ENCODE measurements around the gene NUTF2. TPM values are rescaled to one million over a fixed set of nuclear protein-coding genes. Genes with fewer than 3 reads are reported as not detected.

The NUTF2 gene
- total and polyA plus RNA-seq, 10 of the 15 experiments (the other 5 are each of a cell fraction or from before 2014, with no cell fraction given) = 116 to 342 (median 202) TPM

DNA sequence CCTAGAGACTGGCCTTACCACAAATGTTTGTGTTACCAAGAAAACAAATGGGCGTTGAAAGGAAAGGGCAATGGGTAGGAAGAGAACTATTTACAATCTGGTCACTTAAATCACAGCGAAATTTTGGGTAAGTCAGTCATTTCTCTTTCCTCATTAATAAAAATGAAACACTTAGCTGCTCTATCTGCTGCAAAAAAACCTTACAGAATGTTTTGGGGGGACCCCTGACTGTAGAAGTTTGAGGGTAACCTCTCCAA is 742 bp upstream of the NUTF2 start:
- intact Hi-C loops (cut with micrococcal nuclease; ENCODE audit: unreplicated experiment) = loop anchor here (1.0 to 2.0 kb wide), 3 partner anchors 27 to 283 kb away; partner anchors contain the start of genes CTCF, EDC4 and PSMB10
- peak; percentile 18 for FAIRE-seq
- peak overlapping the region; percentile 84 for H3K4me3 ChIP-seq
- BruUV-seq (replicated peaks) = TSS peak; percentile 94
- ATAC-seq = no peak
- no peak for TF ChIP-seq ASH2L (IDR thresholded peaks at IDR 0.05; ENCODE audit: borderline replicate concordance, low read depth)
- TF ChIP-seq GABPA (IDR thresholded peaks at IDR 0.05; ENCODE audit: low read depth) = no peak
- no peak for TF ChIP-seq POLR2AphosphoS5 (IDR thresholded peaks at IDR 0.05; ENCODE audit: low read length)
- no peak for TF ChIP-seq ZNF622 (IDR thresholded peaks at IDR 0.05)
- ChIA-PET RAD21 (ENCODE audit: unreplicated experiment) (interaction anchor here (0.8 to 1.4 kb wide), 5 partner anchors 25 to 239 kb away, joined by 3 to 4 read pairs (median 3); partner anchors contain the start of genes NFATC3, RANBP10 and TSNAXIP1), SMC1A (ENCODE audit: uncharacterized antibody, unreplicated experiment) (interaction anchor here (0.9 to 1.9 kb wide), 7 partner anchors 11 to 186 kb away, joined by 3 to 8 read pairs (median 4); partner anchors contain the start of genes ACD, EDC4 and PSMB10), CTCF (interaction anchor here (0.9 to 2.8 kb wide), 6 partner anchors 30 to 195 kb away, joined by 3 to 24 read pairs (median 4); no protein-coding TSS in a partner anchor), POLR2A (interaction anchor here (0.5 to 3.3 kb wide), 11 partner anchors 10 to 260 kb away, joined by 3 to 29 read pairs (median 4); partner anchors contain the start of genes ACD, EDC4, RANBP10 and TSNAXIP1)
- H3K36me3 ChIP-seq (ENCODE audit: control insufficient read depth in 2 of 2, insufficient read depth in 2 of 2, low read length in 1 of 2) = peaks cover 0 to 7% of the 10 kb centered on the region in 2 experiments; a peak in 2 of 4 replicates
- H4K20me1 ChIP-seq (ENCODE audit: control insufficient read depth, insufficient read depth) = no peaks in the 10 kb centered on the region
- in situ Hi-C loops (cut with MboI) = no loop called here
- H2AFZ ChIP-seq (ENCODE audit: control insufficient read depth, low read depth, low read length) = peak overlapping the region; percentile 93
- H3K9ac ChIP-seq (ENCODE audit: control insufficient read depth, insufficient read depth, low read length) = peak overlapping the region; percentile 77
- WGBS (ENCODE audit: insufficient coverage, insufficient replicate concordance, low lambda C conversion rate, missing lambda C conversion rate) = 4% methylated on average over 2 of the region's 2 CpGs
- no peak for DNase-seq (ENCODE audit: low read depth, low spot score)
- peak overlapping the region; percentile 84 for H3K4me2 ChIP-seq (ENCODE audit: control insufficient read depth, insufficient read depth)
- H3K79me2 ChIP-seq (ENCODE audit: control insufficient read depth, insufficient read depth, low read length) = peaks cover 61% of the 10 kb centered on the region
- H3K4me1 ChIP-seq (ENCODE audit: control insufficient read depth, insufficient read depth, low read length) = peaks cover 29% of the 10 kb centered on the region
- H3K27ac ChIP-seq (ENCODE audit: control insufficient read depth, insufficient read depth) = peak overlapping the region; percentile 81
- H3K27me3 ChIP-seq (replicated peaks in 1 of 2; ENCODE audit: control insufficient read depth in 2 of 2, insufficient read depth in 2 of 2, low read length in 1 of 2) = no peaks in the 10 kb centered on the region
- H3K9me3 ChIP-seq (replicated peaks; ENCODE audit: control insufficient read depth, insufficient read depth, low read length) = no peaks in the 10 kb centered on the region

DNA sequence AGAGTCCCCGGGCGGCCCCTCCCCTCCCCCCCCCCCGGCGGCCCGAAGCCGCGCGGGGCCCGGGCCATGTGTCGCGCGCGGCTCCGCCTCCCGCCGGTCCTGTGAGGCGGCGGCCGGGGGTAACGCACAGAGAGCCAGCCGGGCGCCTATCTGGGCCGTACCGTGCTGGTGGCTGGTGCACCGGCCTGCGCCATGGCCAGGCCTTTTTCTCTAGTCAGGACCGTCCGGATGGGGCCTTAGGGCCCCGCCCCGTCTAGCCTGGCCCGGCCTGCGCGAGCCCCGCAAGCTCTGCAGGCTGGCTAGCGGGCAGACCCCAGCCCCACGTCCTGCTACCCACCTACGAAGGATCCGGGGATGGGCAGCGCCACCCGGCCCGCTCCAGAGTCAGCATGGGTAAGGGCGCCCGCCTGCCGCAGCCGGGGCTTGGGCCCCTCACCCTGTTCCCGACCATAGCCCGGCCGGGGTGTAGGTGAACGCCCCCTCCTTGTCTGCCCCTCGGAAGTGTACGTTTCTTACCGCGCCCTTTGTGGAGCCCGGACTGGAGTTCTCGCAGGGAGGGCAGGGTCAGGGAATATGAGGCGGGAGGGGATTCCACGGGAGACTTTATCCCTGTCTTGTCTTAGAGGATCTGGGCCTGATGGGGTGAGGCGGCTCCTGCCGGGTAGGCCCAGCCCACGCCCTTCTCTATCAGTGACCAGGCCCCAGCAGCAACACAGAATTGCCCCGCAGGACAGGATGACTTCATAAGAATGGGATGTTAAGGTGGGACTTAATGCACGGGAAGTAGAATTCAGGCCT is 530 bp downstream of the NUTF2 start, which contains the start of gene CENPT:
CENPT (minus strand) TSS at position 630 of the 798 bp plus-strand sequence. CDS start 13,834 bp downstream, outside the sequence.
- ChIA-PET POLR2A (interaction anchor here (1.0 to 3.3 kb wide), 6 partner anchors 9 to 44 kb away, joined by 3 to 29 read pairs (median 5); partner anchors contain the start of genes EDC4, RANBP10 and TSNAXIP1), CTCF (interaction anchor here (1.2 to 1.7 kb wide), 3 partner anchors 10 to 37 kb away, joined by 4 to 5 read pairs (median 5); no protein-coding TSS in a partner anchor), SMC1A (ENCODE audit: uncharacterized antibody, unreplicated experiment) (interaction anchor here (1.1 kb wide), 1 partner anchor 16 kb away, joined by 3 read pairs; no protein-coding TSS in a partner anchor), RAD21 (ENCODE audit: unreplicated experiment) (interaction anchor here (1.4 to 1.5 kb wide), 2 partner anchors 36 to 41 kb away, joined by 3 to 5 read pairs; partner anchors contain the start of genes RANBP10 and TSNAXIP1)
- no peaks in the 10 kb centered on the region for H3K27me3 ChIP-seq (replicated peaks in 1 of 2; ENCODE audit: control insufficient read depth in 2 of 2, insufficient read depth in 2 of 2, low read length in 1 of 2)
- H3K4me1 ChIP-seq (ENCODE audit: control insufficient read depth, insufficient read depth, low read length) = peaks cover 26% of the 10 kb centered on the region
- H3K4me2 ChIP-seq (ENCODE audit: control insufficient read depth, insufficient read depth) = peak within 1 kb of the TSS; percentile 90
- no TSS peak for BruUV-seq (replicated peaks)
- peak within 1 kb of the TSS; percentile 77 for H3K9ac ChIP-seq (ENCODE audit: control insufficient read depth, insufficient read depth, low read length)
- H3K79me2 ChIP-seq (ENCODE audit: control insufficient read depth, insufficient read depth, low read length) = peaks cover 69% of the 10 kb centered on the region
- H2AFZ ChIP-seq (ENCODE audit: control insufficient read depth, low read depth, low read length) = peak within 1 kb of the TSS; percentile 93
- WGBS (ENCODE audit: insufficient coverage, insufficient replicate concordance, low lambda C conversion rate, missing lambda C conversion rate) = 2% methylated on average over 36 of the region's 62 CpGs
- no peaks in the 10 kb centered on the region for H4K20me1 ChIP-seq (ENCODE audit: control insufficient read depth, insufficient read depth)
- no peak for DNase-seq (ENCODE audit: low read depth, low spot score)
- H3K9me3 ChIP-seq (replicated peaks; ENCODE audit: control insufficient read depth, insufficient read depth, low read length) = no peaks in the 10 kb centered on the region
- intact Hi-C loops (cut with micrococcal nuclease; ENCODE audit: unreplicated experiment) (loop anchor here (2.0 kb wide), 2 partner anchors 90 to 284 kb away; partner anchors contain the start of genes CTCF and PSMB10), in situ Hi-C loops (cut with MboI) (no loop called here)
- peaks cover 0 to 7% of the 10 kb centered on the region in 2 experiments; a peak in 2 of 4 replicates for H3K36me3 ChIP-seq (ENCODE audit: control insufficient read depth in 2 of 2, insufficient read depth in 2 of 2, low read length in 1 of 2)
- H3K4me3 ChIP-seq = peak within 1 kb of the TSS; percentile 84
- peak within 1 kb of the TSS; percentile 81 for H3K27ac ChIP-seq (ENCODE audit: control insufficient read depth, insufficient read depth)
- ATAC-seq = peak; percentile 70
- FAIRE-seq = no peak
- TF ChIP-seq MTA2 (IDR thresholded peaks at IDR 0.05; ENCODE audit: low read depth) = no peak
- TF ChIP-seq TBL1XR1 (IDR thresholded peaks at IDR 0.05; ENCODE audit: low read depth, low read length) = no peak
- TF ChIP-seq TARDBP (IDR thresholded peaks at IDR 0.05; ENCODE audit: borderline replicate concordance) = no peak
- TF ChIP-seq TAF1 (IDR thresholded peaks at IDR 0.05; ENCODE audit: borderline replicate concordance, low read depth, low read length) = 0 out of 2 replicates have a peak, but pooled peaks have one; percentile 56
- no peak for TF ChIP-seq RBBP5 (conservative IDR thresholded peaks at IDR 0.05)
- no peak for TF ChIP-seq RFX5 (IDR thresholded peaks at IDR 0.05; ENCODE audit: low read depth, low read length)
- TF ChIP-seq, protein P1, sequence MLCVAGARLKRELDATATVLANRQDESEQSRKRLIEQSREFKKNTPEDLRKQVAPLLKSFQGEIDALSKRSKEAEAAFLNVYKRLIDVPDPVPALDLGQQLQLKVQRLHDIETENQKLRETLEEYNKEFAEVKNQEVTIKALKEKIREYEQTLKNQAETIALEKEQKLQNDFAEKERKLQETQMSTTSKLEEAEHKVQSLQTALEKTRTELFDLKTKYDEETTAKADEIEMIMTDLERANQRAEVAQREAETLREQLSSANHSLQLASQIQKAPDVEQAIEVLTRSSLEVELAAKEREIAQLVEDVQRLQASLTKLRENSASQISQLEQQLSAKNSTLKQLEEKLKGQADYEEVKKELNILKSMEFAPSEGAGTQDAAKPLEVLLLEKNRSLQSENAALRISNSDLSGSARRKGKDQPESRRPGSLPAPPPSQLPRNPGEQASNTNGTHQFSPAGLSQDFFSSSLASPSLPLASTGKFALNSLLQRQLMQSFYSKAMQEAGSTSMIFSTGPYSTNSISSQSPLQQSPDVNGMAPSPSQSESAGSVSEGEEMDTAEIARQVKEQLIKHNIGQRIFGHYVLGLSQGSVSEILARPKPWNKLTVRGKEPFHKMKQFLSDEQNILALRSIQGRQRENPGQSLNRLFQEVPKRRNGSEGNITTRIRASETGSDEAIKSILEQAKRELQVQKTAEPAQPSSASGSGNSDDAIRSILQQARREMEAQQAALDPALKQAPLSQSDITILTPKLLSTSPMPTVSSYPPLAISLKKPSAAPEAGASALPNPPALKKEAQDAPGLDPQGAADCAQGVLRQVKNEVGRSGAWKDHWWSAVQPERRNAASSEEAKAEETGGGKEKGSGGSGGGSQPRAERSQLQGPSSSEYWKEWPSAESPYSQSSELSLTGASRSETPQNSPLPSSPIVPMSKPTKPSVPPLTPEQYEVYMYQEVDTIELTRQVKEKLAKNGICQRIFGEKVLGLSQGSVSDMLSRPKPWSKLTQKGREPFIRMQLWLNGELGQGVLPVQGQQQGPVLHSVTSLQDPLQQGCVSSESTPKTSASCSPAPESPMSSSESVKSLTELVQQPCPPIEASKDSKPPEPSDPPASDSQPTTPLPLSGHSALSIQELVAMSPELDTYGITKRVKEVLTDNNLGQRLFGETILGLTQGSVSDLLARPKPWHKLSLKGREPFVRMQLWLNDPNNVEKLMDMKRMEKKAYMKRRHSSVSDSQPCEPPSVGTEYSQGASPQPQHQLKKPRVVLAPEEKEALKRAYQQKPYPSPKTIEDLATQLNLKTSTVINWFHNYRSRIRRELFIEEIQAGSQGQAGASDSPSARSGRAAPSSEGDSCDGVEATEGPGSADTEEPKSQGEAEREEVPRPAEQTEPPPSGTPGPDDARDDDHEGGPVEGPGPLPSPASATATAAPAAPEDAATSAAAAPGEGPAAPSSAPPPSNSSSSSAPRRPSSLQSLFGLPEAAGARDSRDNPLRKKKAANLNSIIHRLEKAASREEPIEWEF (IDR thresholded peaks at IDR 0.05; ENCODE audit: insufficient replicate concordance, low read depth, low read length) = no peak

All from GM12878 (cell line).